Uterus (tissue), 2 donors: ENCODE measurements around the gene CHST12.

Experiments
- CTCF ChIP-seq, 4 experiments: fragments of 200-600 bp in 2 of 4; fragments of 450-650 bp in 2 of 4; sonication (generic) in 2 of 4; IDR thresholded peaks; one replicate each; pipeline ENCODE4 v1.5.1; 2016 to 2019; ENCODE audit warnings: antibody characterized with exemption in 4 of 4, mild to moderate bottlenecking in 2 of 4, moderate library complexity in 1 of 4
- POLR2A ChIP-seq, 2 donors: fragments of 450-650 bp; IDR thresholded peaks; one replicate each; pipeline ENCODE4 v1.6.1; 2016; ENCODE audit warnings: antibody characterized with exemption in 2 of 2, mild to moderate bottlenecking in 1 of 2, moderate library complexity in 1 of 2

- TF ChIP-seq POLR2A (IDR thresholded peaks at IDR 0.05) (no peak), CTCF (IDR thresholded peaks at IDR 0.05) (no peak)
Measured at GRCh38 chr7:2478800-2479199, 75.4 kb downstream of the CHST12 start.
